Left lung (tissue), 10 donors: ENCODE measurements around the gene AMN. TPM values are rescaled to one million over a fixed set of nuclear protein-coding genes. Genes with fewer than 3 reads are reported as not detected.

ENCODE experiments used
- ATAC-seq: fragments of 200-7000 bp; cut with Tn5 transposase; one replicate; pipeline ENCODE4 v1.9.1; 2020; ENCODE audit warnings: moderate library complexity
- DNase-seq, 4 donors: peaks; one replicate each; pipeline ENCODE4 v3.0.0-alpha.2; 2013 to 2020
- H3K27ac ChIP-seq, 2 donors: fragments of 200-600 bp; sonication (generic) in 1 of 2; one replicate each; pipeline versions ENCODE4 v1.5.0 to v1.8.0; 2020 to 2021
- H3K27me3 ChIP-seq, 2 donors: fragments of 200-600 bp; sonication (generic) in 1 of 2; one replicate each; pipeline versions ENCODE4 v1.5.0 to v1.8.0; 2020 to 2021
- H3K36me3 ChIP-seq, 2 donors: fragments of 200-600 bp; sonication (generic) in 1 of 2; one replicate each; pipeline versions ENCODE4 v1.5.0 to v1.8.0; 2020 to 2021
- H3K4me1 ChIP-seq, 2 donors: fragments of 200-600 bp; one replicate each; pipeline ENCODE4 v1.8.0; 2021
- H3K4me3 ChIP-seq, 2 donors: fragments of 200-600 bp; sonication (generic) in 1 of 2; one replicate each; pipeline versions ENCODE4 v1.5.0 to v1.8.0; 2020 to 2021; ENCODE audit warnings: mild to moderate bottlenecking in 1 of 2
- H3K9me3 ChIP-seq, 2 donors: fragments of 200-600 bp; sonication (generic) in 1 of 2; one replicate each; pipeline versions ENCODE4 v1.5.0 to v1.8.0; 2020 to 2021
- intact Hi-C, 2 donors: fragments of 100-400 bp; cut with DNase I; formaldehyde crosslinking; loops; one replicate each; pipeline versions ENCODE4 v1.11.2 to v1.14.2; 2022
- polyA plus RNA-seq, 6 donors: library from polyadenylated mRNA; unstranded; fragments of 120-200 nt; gene quantifications; one replicate each; pipeline ENCODE4 v1.2.1, GENCODE V29; 2013; ENCODE audit not compliant: insufficient read length in 6 of 6
- total RNA-seq, 2 donors: library from RNA; stranded (reverse); fragmentation: NEBNext Ultra II Directional; extraction: Animal tissue kit (Norgen Biotek cat#: 25700); gene quantifications; one replicate each; pipeline ENCODE4 v1.2.1, GENCODE V29; 2021
- TF ChIP-seq, protein P1 (sequence below), 2 donors: fragments of 200-600 bp; sonication (generic) in 1 of 2; IDR thresholded peaks; one replicate each; pipeline versions ENCODE4 v1.5.0 to v1.8.0; 2021; ENCODE audit warnings: antibody characterized with exemption in 2 of 2
- donor health status: DM: no; HTN: yes; CAD: no.
- donor health status: DM: no; HTN: no; CAD: no.

Gene AMN
- total and polyA plus RNA-seq, 8 donors: 0.30 to 23.2 (median 1.1) TPM

DNA sequence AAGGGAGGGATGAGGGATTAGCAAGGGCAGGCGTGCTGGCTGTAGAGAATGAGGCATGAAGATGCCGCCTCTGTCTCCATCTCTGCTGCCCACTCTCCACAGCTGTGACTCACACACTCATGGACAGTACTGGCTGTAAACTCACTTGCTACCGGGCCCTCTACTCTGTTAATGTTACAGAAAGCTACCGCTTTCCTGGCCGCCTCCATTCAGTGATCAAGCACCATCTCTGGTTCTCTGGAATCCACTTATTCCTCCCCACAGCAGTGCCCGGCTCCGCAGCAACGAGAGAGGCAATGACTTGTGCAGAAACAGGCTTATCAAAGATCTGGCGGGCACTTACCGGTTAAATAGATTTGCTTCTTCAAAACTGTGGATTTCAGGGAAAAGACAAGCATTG is 34.8 kb downstream of the AMN start:
- intact Hi-C loops: no loop called here
- no peaks in the 10 kb centered on the region for H3K9me3 ChIP-seq
- TF ChIP-seq, protein P1, sequence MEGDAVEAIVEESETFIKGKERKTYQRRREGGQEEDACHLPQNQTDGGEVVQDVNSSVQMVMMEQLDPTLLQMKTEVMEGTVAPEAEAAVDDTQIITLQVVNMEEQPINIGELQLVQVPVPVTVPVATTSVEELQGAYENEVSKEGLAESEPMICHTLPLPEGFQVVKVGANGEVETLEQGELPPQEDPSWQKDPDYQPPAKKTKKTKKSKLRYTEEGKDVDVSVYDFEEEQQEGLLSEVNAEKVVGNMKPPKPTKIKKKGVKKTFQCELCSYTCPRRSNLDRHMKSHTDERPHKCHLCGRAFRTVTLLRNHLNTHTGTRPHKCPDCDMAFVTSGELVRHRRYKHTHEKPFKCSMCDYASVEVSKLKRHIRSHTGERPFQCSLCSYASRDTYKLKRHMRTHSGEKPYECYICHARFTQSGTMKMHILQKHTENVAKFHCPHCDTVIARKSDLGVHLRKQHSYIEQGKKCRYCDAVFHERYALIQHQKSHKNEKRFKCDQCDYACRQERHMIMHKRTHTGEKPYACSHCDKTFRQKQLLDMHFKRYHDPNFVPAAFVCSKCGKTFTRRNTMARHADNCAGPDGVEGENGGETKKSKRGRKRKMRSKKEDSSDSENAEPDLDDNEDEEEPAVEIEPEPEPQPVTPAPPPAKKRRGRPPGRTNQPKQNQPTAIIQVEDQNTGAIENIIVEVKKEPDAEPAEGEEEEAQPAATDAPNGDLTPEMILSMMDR (IDR thresholded peaks at IDR 0.05): no peak
- DNase-seq: no peak
- ATAC-seq: peak; percentile 14
- no peak overlapping the region for H3K4me3 ChIP-seq
- H3K27me3 ChIP-seq: no peaks in the 10 kb centered on the region
- H3K36me3 ChIP-seq: peaks cover 0 to 99% of the 10 kb centered on the region in 2 donors
- no peaks in the 10 kb centered on the region for H3K4me1 ChIP-seq
- no peak overlapping the region for H3K27ac ChIP-seq

DNA sequence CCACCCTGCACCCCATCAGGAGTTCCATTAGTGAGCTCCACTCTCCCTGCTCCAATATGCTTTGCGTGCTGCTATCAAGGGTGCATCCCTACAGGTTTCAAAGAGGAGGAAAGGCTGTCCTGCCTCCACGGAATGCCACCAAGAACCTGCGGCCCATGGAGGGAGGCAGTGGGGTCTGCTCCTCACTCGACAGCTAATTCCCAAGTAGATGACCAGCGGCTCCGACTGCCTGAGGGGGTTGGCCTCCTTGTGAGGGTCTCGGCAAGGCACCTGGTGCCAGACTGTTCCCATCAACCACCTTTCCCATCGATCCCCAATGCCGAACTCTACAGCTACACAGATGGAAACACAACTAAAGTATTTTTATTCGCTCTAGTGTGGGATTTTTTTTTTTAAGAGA is 36.0 kb downstream of the AMN start:
- H3K27me3 ChIP-seq: no peaks in the 10 kb centered on the region
- intact Hi-C loops: no loop called here
- TF ChIP-seq, protein P1 (IDR thresholded peaks at IDR 0.05): no peak
- H3K9me3 ChIP-seq: no peaks in the 10 kb centered on the region
- ATAC-seq (no peak), DNase-seq (no peak)
- peaks cover 0 to 98% of the 10 kb centered on the region in 2 donors for H3K36me3 ChIP-seq
- no peak overlapping the region for H3K27ac ChIP-seq
- no peak overlapping the region for H3K4me3 ChIP-seq
- no peaks in the 10 kb centered on the region for H3K4me1 ChIP-seq

- TF ChIP-seq, protein P1 (IDR thresholded peaks at IDR 0.05): no peak
- Histone ChIP-seq H3K36me3 (peaks cover 0 to 99% of the 10 kb centered on the region in 2 donors), H3K27ac (no peak overlapping the region), H3K27me3 (no peaks in the 10 kb centered on the region), H3K4me3 (no peak overlapping the region), H3K4me1 (no peaks in the 10 kb centered on the region), H3K9me3 (no peaks in the 10 kb centered on the region)
- ATAC-seq (no peak), DNase-seq (no peak)
- intact Hi-C loops: no loop called here
Measured at GRCh38 chr14:102962111-102962627, 39.7 kb downstream of the AMN start.

DNA sequence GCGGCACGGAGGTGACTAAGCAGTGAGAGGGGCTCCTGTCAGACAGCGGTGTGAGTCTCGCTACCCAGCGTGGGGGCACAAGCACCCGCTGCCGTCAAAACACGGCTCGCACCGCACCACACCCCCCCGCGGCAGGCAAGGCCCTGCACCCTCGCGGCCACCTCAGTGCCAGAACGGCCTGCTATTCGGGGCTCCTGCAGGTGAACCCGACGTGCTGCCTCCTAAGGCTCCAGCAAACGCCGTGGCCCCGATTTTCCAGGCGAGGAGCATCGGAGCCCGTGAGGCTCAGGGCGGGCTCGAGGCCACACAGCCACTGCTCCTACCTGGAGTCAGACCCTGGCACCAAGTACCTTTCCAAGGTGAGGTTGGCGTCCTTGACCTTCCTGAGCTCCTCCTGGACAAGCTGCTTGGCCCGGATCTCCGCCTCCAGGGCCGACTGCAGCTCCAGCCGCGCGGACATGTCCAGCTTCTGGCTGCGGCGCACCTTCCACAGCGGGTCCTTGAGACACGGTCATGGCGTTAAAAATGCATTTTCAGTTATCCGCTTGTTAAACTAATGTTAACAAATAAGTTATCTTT is 41.8 kb downstream of the AMN start:
- Histone ChIP-seq H3K9me3 (no peaks in the 10 kb centered on the region), H3K4me1 (no peaks in the 10 kb centered on the region), H3K27me3 (no peaks in the 10 kb centered on the region), H3K36me3 (peaks cover 0 to 99% of the 10 kb centered on the region in 2 donors), H3K27ac (no peak overlapping the region), H3K4me3 (no peak overlapping the region)
- ATAC-seq: no peak
- peak in 1 of 4 donors; percentile 75 for DNase-seq
- TF ChIP-seq, protein P1 (IDR thresholded peaks at IDR 0.05): no peak
- intact Hi-C loops: no loop called here

GRCh38 chr14:102965282-102965681 is 42.8 kb downstream of the AMN start:
- H3K4me1 ChIP-seq: no peaks in the 10 kb centered on the region
- no peaks in the 10 kb centered on the region for H3K9me3 ChIP-seq
- H3K36me3 ChIP-seq: peaks cover 0 to 99% of the 10 kb centered on the region in 2 donors
- H3K4me3 ChIP-seq: no peak overlapping the region
- intact Hi-C loops: no loop called here
- no peak for DNase-seq
- TF ChIP-seq, protein P1 (IDR thresholded peaks at IDR 0.05): no peak
- no peak for ATAC-seq
- no peaks in the 10 kb centered on the region for H3K27me3 ChIP-seq
- H3K27ac ChIP-seq: no peak overlapping the region
